COLO829 (cell line): ENCODE results near the gene ZNF783.
"Not testable (repeated sequence)": the region's sequence is repeated elsewhere in the genome, so short reads cannot be mapped to it uniquely, and the experiment has no call there.

Experiments
- DNase-seq: peaks from one replicate; pipeline ENCODE4 v3.0.0; 2012; ENCODE audit warnings: low spot score

The ZNF783 gene

GRCh38 chr7:149332602-149333320 lies 70.8 kb downstream of the ZNF783 start:
- DNase-seq, result not testable (repeated sequence)

GRCh38 chr7:149333321-149333717 lies 71.3 kb downstream of the ZNF783 start:
- DNase-seq, result no peak

GRCh38 chr7:149334219-149334618 lies 72.2 kb downstream of the ZNF783 start:
- DNase-seq, result no peak
